GM10248 (cell line): ENCODE measurements around the gene SLC43A2.

Experiments
- CTCF ChIA-PET: fragments of 300-600 bp; sonication (Branson Sonifier 250); formaldehyde crosslinking; extraction: SDS; loops from one replicate; lab custom pipeline; 2021; ENCODE audit warnings: antibody characterized with exemption; lab: Yijun Ruan, JAX
- POLR2A ChIA-PET: fragments of 350-650 bp; sonication (Branson Sonifier 250); formaldehyde crosslinking; extraction: SDS; loops from one replicate; lab custom pipeline; 2020; ENCODE audit warnings: antibody characterized with exemption; lab: Yijun Ruan, JAX
- DNase-seq: peaks from one replicate; pipeline ENCODE4 v3.0.0; 2012; ENCODE audit errors: extremely low spot score
- TF ChIP-seq, protein P1 (sequence below): IDR thresholded peaks from 2 replicates; pipeline ENCODE4 v1.5.1; 2012; ENCODE audit warnings: mild to moderate bottlenecking, low read depth; ENCODE audit errors: extremely low read depth, missing control alignments, control extremely low read depth

SLC43A2 gene

DNA sequence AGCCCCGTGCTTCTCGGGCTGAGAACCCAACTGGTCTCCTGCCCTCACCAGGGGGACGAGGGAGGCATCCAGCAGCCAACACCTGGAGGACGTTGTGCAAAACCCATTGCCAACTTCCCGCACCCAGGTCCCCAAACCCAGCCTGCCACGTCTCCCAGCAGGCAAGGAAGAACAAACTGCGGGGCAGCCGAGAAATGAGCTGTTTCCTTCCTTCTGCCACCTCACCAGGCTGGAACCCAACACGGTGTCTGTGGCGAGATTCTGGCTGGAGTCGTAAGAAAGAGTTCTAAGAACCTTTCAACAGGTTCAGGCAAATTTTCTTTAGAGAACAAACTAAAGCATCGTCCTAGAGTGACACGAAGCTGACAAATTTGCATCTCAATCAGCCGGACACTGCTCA is 3.6 kb downstream of the SLC43A2 start:
- TF ChIP-seq, protein P1, sequence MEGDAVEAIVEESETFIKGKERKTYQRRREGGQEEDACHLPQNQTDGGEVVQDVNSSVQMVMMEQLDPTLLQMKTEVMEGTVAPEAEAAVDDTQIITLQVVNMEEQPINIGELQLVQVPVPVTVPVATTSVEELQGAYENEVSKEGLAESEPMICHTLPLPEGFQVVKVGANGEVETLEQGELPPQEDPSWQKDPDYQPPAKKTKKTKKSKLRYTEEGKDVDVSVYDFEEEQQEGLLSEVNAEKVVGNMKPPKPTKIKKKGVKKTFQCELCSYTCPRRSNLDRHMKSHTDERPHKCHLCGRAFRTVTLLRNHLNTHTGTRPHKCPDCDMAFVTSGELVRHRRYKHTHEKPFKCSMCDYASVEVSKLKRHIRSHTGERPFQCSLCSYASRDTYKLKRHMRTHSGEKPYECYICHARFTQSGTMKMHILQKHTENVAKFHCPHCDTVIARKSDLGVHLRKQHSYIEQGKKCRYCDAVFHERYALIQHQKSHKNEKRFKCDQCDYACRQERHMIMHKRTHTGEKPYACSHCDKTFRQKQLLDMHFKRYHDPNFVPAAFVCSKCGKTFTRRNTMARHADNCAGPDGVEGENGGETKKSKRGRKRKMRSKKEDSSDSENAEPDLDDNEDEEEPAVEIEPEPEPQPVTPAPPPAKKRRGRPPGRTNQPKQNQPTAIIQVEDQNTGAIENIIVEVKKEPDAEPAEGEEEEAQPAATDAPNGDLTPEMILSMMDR: no peak
- CTCF ChIA-PET: interaction anchor here (2.4 kb wide), 1 partner anchor 51 kb away, joined by 18 read pairs; no protein-coding TSS in a partner anchor
- DNase-seq: no peak
- POLR2A ChIA-PET: interaction anchor here (1.8 kb wide), 1 partner anchor 15 kb away, joined by 6 read pairs; no protein-coding TSS in a partner anchor

DNA sequence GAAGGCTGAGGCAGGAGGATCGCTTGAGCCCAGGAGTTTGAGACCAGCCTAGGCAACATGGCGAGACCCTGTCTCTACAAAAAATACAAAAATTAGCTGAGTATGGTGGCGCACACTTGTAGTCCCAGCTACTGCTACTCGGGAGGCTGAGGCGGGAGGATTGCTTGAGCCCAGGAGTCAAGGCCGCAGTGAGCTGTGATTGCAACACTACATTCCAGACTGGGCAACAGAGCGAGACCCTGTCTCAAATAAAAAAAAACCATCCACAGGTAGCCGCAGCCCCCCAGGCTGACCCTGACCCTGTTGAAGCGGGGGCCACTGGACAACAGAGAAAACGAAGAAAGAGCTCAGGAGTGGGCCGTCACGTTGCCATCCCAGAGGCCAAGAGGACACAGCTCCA is 4.0 kb downstream of the SLC43A2 start:
- ChIA-PET CTCF (interaction anchor here (2.4 kb wide), 1 partner anchor 50 kb away, joined by 18 read pairs; no protein-coding TSS in a partner anchor), POLR2A (interaction anchor here (1.8 kb wide), 1 partner anchor 14 kb away, joined by 6 read pairs; no protein-coding TSS in a partner anchor)
- TF ChIP-seq, protein P1: no peak
- no peak for DNase-seq

DNA sequence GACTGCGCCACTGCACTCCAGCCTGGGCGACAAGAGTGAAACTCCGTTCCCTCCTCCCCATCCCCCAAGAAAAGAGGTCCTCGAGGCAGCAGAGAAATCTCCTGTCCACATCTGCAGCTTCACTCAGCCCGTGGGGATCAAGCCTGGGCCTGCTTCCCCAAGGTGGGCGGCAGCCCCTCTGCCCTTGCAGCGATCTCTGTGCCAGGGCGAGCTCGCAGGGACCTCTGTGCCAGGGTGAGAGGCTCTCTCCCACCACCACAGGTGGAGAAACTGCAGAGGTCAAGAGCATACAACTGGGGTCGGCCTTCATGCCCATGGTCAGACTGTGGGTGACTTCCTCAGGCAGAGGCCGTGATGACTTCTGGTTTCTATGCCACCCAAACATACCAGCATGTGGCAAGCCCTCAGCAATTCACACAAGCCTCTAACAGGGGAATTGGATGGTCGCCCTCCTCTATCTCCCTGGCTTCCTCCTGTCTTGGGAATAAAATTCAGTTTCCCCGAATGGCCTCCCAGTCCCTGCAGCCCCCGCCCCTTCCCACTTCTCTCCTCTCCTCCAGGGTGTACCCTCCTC is 5.5 kb downstream of the SLC43A2 start:
- ChIA-PET CTCF (no interaction called here), POLR2A (no interaction called here)
- no peak for DNase-seq
- TF ChIP-seq, protein P1: no peak

DNA sequence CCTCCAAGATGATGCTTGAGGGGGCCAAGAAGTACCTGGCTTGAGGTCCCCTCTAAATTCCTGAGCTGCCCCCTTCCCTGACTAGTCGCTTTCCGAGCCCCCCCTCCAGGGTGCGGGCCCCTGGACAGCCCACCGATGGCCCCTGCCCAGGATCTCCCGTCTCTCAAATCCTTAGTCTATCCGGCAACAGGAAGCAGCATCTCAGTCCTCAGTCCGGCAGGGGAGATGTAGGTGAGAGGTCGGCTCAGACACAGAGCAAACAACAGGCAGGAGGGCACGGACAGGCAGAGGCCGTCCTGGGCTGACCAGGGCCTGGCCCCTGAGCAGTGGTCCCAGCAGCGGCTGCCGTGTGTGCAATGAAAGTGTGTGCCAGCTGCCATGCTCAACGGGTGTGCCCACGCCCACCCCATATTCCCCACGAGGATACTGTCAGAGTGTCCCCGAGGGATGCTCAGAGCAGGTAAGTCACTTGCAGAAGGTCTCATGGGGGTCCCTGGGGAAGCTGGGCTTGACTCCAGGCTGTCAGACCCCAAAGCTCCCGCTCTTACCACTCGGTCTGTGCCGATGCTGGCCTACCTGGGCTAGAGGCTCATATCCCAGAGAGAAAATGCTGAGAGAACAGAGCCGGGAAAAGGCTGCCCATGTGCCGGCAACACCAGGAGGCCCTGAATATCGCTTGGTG is 7.2 kb downstream of the SLC43A2 start:
- ChIA-PET CTCF (interaction anchor here (2.1 kb wide), 1 partner anchor 9 kb away, joined by 8 read pairs; no protein-coding TSS in a partner anchor), POLR2A (no interaction called here)
- TF ChIP-seq, protein P1: no peak
- DNase-seq: no peak

DNA sequence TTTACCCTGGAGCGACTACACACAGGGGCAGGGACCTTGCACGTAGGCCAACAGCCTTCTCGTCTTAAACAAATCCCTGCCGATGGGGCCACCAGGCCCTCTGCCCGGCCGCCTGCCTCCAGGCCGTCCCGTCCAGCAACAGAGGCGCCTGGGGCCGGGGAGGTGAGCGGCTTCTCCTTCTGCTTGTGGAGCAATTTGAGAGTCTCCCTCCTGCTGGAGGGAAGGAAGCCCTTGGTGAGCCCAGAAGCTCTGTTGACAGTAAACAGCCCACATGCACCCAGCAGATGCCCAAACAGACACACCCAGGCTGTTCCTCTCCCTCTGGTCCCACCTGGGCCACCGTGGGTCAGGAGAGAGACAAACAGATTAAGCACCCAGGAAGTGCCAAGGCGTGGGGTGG is 8.1 kb downstream of the SLC43A2 start:
- ChIA-PET CTCF (interaction anchor here (2.0 to 2.1 kb wide), 2 partner anchors 10 to 14 kb away, joined by 8 to 9 read pairs; no protein-coding TSS in a partner anchor), POLR2A (no interaction called here)
- TF ChIP-seq, protein P1: no peak
- DNase-seq: no peak

DNA sequence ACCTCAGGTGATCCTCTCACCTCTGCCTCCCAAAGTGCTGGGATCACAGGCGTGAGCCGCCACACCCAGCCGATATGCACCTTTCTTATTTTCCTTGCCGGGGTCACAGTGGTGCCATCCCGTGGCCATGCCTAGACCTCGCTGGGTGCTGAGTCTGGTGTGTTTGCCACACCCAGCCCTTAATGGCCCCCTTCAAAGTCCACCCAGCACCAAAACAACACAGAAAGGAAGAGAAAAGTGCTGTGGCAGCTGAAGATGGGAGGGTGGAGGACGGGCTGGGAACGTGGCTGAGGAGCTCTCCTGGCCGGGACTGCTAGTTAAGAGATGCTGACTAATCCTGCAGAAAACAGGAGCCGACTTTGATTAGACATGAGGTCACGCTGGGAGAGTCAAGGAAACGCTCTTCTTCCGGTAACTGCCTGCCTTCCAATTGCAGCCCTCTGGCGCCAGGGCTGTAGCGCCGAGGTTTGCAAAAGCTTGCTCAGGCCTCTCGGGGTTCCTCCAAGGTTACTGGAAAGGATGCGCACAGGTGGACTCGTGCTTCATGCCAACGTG is 10.9 kb downstream of the SLC43A2 start:
- TF ChIP-seq, protein P1: no peak
- DNase-seq: no peak
- ChIA-PET CTCF (interaction anchor here (1.4 to 2.3 kb wide), 5 partner anchors 8 to 57 kb away, joined by 3 to 9 read pairs (median 3); no protein-coding TSS in a partner anchor), POLR2A (no interaction called here)
